Measurements from ENCODE around the gene ZNF280C. TPM values are rescaled to one million over a fixed set of nuclear protein-coding genes. Genes with fewer than 3 reads are reported as not detected.
"Not testable (repeated sequence)": the region's sequence is repeated elsewhere in the genome, so short reads cannot be mapped to it uniquely, and the experiment has no call there.

ZNF280C gene
- total RNA-seq, 2 experiments from 2014 or later, result 4.6 to 6.2 TPM

- H3K4me3 Mint-ChIP-seq, result no peak overlapping the region
- no peak overlapping the region for H3K27ac Mint-ChIP-seq
- H3K4me1 Mint-ChIP-seq, result no peaks in the 10 kb centered on the region
- CTCF ChIA-PET, result interaction anchor here (0.8 kb wide), 1 partner anchor 10 kb away, joined by 3 read pairs; no protein-coding TSS in a partner anchor
- no peaks in the 10 kb centered on the region for H3K27me3 Mint-ChIP-seq
- no peak for DNase-seq
- H3K9me3 Mint-ChIP-seq, result no peaks in the 10 kb centered on the region
- H3K36me3 Mint-ChIP-seq (ENCODE audit: low read depth), result no peaks in the 10 kb centered on the region
- POLR2A ChIA-PET, result no interaction called here
Observed at GRCh38 chrX:130285069-130285620, 16.4 kb upstream of the ZNF280C start.

- H3K27me3 Mint-ChIP-seq, result peaks cover 3% of the 10 kb centered on the region
- DNase-seq, result no peak
- H3K27ac Mint-ChIP-seq, result no peak overlapping the region
- POLR2A ChIA-PET, result no interaction called here
- no peak overlapping the region for H3K4me3 Mint-ChIP-seq
- H3K9me3 Mint-ChIP-seq, result no peaks in the 10 kb centered on the region
- CTCF ChIA-PET, result no interaction called here
- no peaks in the 10 kb centered on the region for H3K36me3 Mint-ChIP-seq (ENCODE audit: low read depth)
- H3K4me1 Mint-ChIP-seq, result no peaks in the 10 kb centered on the region
Observed at GRCh38 chrX:130282151-130282550, 13.5 kb upstream of the ZNF280C start.

- CTCF ChIA-PET, result no interaction called here
- Mint-ChIP-seq H3K36me3 (ENCODE audit: low read depth) (no peaks in the 10 kb centered on the region), H3K4me3 (no peak overlapping the region), H3K27ac (no peak overlapping the region), H3K27me3 (peaks cover 3% of the 10 kb centered on the region), H3K4me1 (peaks cover 3% of the 10 kb centered on the region), H3K9me3 (no peaks in the 10 kb centered on the region)
- no peak for DNase-seq
- POLR2A ChIA-PET, result interaction anchor here (0.6 kb wide), 1 partner anchor 81 kb away, joined by 3 read pairs; no protein-coding TSS in a partner anchor
Observed at GRCh38 chrX:130280901-130281300, 12.2 kb upstream of the ZNF280C start.

GRCh38 chrX:130272253-130272652, 3.6 kb upstream of the ZNF280C start:
- H3K27ac Mint-ChIP-seq; DNase-seq; H3K9me3 Mint-ChIP-seq; H3K4me3 Mint-ChIP-seq; H3K27me3 Mint-ChIP-seq; CTCF ChIA-PET; H3K36me3 Mint-ChIP-seq (ENCODE audit: low read depth): not testable (repeated sequence)
- H3K4me1 Mint-ChIP-seq, result peaks cover 12% of the 10 kb centered on the region
- POLR2A ChIA-PET, result interaction anchor here (0.7 kb wide), 1 partner anchor 84 kb away, joined by 5 read pairs; no protein-coding TSS in a partner anchor

- H3K27ac Mint-ChIP-seq; H3K4me3 Mint-ChIP-seq; H3K36me3 Mint-ChIP-seq (ENCODE audit: low read depth); DNase-seq; H3K27me3 Mint-ChIP-seq; H3K9me3 Mint-ChIP-seq; POLR2A ChIA-PET: not testable (repeated sequence)
- CTCF ChIA-PET, result interaction anchor here (1.1 kb wide), 1 partner anchor 637 kb away, joined by 4 read pairs; no protein-coding TSS in a partner anchor
- H3K4me1 Mint-ChIP-seq, result peaks cover 22% of the 10 kb centered on the region
Observed at GRCh38 chrX:130269391-130269790, 692 bp upstream of the ZNF280C start.

- H3K4me1 Mint-ChIP-seq, result peaks cover 22% of the 10 kb centered on the region
- peak overlapping the region; percentile 86 for H3K4me3 Mint-ChIP-seq
- DNase-seq, result no peak
- POLR2A ChIA-PET, result no interaction called here
- H3K9me3 Mint-ChIP-seq, result peaks cover 3% of the 10 kb centered on the region
- CTCF ChIA-PET, result no interaction called here
- H3K27me3 Mint-ChIP-seq, result peaks cover 1% of the 10 kb centered on the region
- H3K27ac Mint-ChIP-seq, result peak overlapping the region; percentile 91
- H3K36me3 Mint-ChIP-seq (ENCODE audit: low read depth), result peaks cover 4% of the 10 kb centered on the region
Observed at GRCh38 chrX:130267956-130268448, 697 bp downstream of the ZNF280C start.

DNA sequence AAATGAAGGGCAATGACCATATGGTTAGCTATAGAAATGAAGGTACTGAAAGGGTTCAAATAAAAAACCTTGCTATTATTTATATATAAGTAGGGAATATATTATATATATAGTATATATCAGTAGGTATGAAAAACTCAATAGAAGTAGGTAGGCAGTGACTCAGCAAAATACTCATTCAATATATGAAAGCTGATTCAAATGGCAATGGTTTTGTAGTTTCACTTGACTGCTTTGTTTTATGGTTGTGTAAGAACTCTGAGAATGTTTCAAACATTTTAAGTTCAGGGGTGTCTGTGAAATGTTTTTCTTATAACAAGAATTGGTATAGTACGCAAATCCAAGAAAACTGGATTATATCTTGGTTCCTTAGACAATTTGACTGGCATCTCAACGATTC, 4.1 kb downstream of the ZNF280C start:
- H3K4me1 Mint-ChIP-seq, result peaks cover 21% of the 10 kb centered on the region
- no peaks in the 10 kb centered on the region for H3K27me3 Mint-ChIP-seq
- no peak for DNase-seq
- no peak overlapping the region for H3K27ac Mint-ChIP-seq
- peaks cover 5% of the 10 kb centered on the region for H3K36me3 Mint-ChIP-seq (ENCODE audit: low read depth)
- ChIA-PET POLR2A (no interaction called here), CTCF (no interaction called here)
- H3K4me3 Mint-ChIP-seq, result no peak overlapping the region
- no peaks in the 10 kb centered on the region for H3K9me3 Mint-ChIP-seq

- CTCF ChIA-PET, result no interaction called here
- DNase-seq, result no peak
- POLR2A ChIA-PET, result no interaction called here
- Mint-ChIP-seq H3K36me3 (ENCODE audit: low read depth) (peaks cover 9% of the 10 kb centered on the region), H3K27me3 (no peaks in the 10 kb centered on the region), H3K4me1 (peaks cover 16% of the 10 kb centered on the region), H3K9me3 (no peaks in the 10 kb centered on the region), H3K4me3 (no peak overlapping the region), H3K27ac (no peak overlapping the region)
Observed at GRCh38 chrX:130263016-130263415, 5.7 kb downstream of the ZNF280C start.

DNA sequence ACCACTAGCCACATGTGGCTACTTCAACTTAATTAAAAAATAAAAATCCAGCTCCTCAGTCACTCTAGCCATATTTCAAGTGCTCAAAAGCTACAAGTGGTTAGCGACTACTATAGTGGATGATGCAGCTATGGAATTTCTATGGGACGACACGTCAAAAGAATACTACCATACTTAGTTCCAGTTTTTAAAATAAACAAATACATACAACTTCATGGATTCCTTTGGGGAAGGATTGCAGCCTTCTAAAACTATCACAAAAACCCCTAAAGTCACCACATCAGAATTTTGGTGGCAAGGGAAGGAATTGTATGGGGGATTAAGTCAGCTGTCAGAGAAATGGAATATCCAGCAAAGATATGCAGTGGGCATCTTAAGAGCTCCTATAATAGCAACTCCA, 6.5 kb downstream of the ZNF280C start:
- no peak overlapping the region for H3K27ac Mint-ChIP-seq
- peaks cover 9% of the 10 kb centered on the region for H3K36me3 Mint-ChIP-seq (ENCODE audit: low read depth)
- peaks cover 13% of the 10 kb centered on the region for H3K4me1 Mint-ChIP-seq
- ChIA-PET CTCF (no interaction called here), POLR2A (no interaction called here)
- DNase-seq, result no peak
- H3K27me3 Mint-ChIP-seq, result no peaks in the 10 kb centered on the region
- no peaks in the 10 kb centered on the region for H3K9me3 Mint-ChIP-seq
- no peak overlapping the region for H3K4me3 Mint-ChIP-seq

- Mint-ChIP-seq H3K27ac (no peak overlapping the region), H3K9me3 (no peaks in the 10 kb centered on the region), H3K27me3 (no peaks in the 10 kb centered on the region), H3K4me3 (no peak overlapping the region), H3K4me1 (peaks cover 9% of the 10 kb centered on the region), H3K36me3 (ENCODE audit: low read depth) (peaks cover 9% of the 10 kb centered on the region)
- no peak for DNase-seq
- CTCF ChIA-PET, result no interaction called here
- POLR2A ChIA-PET, result no interaction called here
Observed at GRCh38 chrX:130261296-130261893, 7.3 kb downstream of the ZNF280C start.

DNA sequence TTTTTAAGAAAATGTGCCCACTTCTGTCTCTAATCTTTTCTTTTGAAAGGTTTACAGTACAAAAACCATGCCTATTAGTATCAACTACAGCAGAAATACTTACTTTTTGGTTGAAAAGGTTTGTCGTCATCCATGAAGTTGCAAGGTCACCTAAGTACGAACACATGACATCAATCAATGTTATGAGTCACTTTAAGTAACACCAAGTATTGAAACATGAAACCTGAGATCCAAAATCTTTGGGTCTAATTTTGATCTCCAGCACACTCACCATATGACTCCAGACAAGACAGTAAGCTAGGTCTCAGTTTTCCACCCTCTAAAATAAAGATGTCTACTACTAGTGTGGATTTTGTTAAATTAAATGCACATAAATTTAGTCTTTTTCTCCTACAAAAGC, 8.4 kb downstream of the ZNF280C start:
- DNase-seq, result no peak
- Mint-ChIP-seq H3K27ac (no peak overlapping the region), H3K36me3 (ENCODE audit: low read depth) (peaks cover 13% of the 10 kb centered on the region), H3K27me3 (no peaks in the 10 kb centered on the region), H3K9me3 (no peaks in the 10 kb centered on the region), H3K4me3 (no peak overlapping the region), H3K4me1 (peaks cover 2% of the 10 kb centered on the region)
- POLR2A ChIA-PET, result no interaction called here
- CTCF ChIA-PET, result no interaction called here

DNA sequence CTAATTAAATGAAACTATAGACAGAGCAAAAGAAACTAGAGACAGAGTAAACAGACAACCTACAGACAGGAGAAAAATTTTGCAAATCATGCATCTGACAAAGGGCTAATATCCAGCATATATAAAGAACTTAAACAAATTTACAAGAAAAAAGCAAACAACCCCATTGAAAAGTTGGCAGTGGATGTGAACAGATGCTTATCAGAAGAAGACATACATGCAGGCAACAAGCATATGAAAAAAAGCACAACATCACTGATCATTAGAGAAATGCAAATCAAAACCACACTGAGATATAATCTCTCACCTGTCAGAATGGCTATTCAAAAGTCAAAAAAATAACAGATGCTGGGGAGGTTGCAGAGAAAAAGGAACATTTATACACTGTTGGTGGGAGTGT, 14.8 kb downstream of the ZNF280C start:
- Mint-ChIP-seq H3K4me1 (peaks cover 23% of the 10 kb centered on the region), H3K9me3 (no peaks in the 10 kb centered on the region), H3K27me3 (no peaks in the 10 kb centered on the region), H3K4me3 (no peak overlapping the region), H3K27ac (no peak overlapping the region), H3K36me3 (ENCODE audit: low read depth) (peaks cover 22% of the 10 kb centered on the region)
- DNase-seq, result no peak
- ChIA-PET CTCF (no interaction called here), POLR2A (no interaction called here)

- no peak overlapping the region for H3K4me3 Mint-ChIP-seq
- ChIA-PET CTCF (no interaction called here), POLR2A (no interaction called here)
- DNase-seq, result no peak
- no peak overlapping the region for H3K27ac Mint-ChIP-seq
- H3K36me3 Mint-ChIP-seq (ENCODE audit: low read depth), result peaks cover 21% of the 10 kb centered on the region
- H3K4me1 Mint-ChIP-seq, result peaks cover 23% of the 10 kb centered on the region
- H3K27me3 Mint-ChIP-seq, result no peaks in the 10 kb centered on the region
- H3K9me3 Mint-ChIP-seq, result no peaks in the 10 kb centered on the region
Observed at GRCh38 chrX:130251671-130252070, 17.0 kb downstream of the ZNF280C start.

GRCh38 chrX:130247996-130248395, 20.7 kb downstream of the ZNF280C start:
- Mint-ChIP-seq H3K27ac (no peak overlapping the region), H3K4me1 (peaks cover 11% of the 10 kb centered on the region), H3K36me3 (ENCODE audit: low read depth) (peaks cover 10% of the 10 kb centered on the region), H3K27me3 (no peaks in the 10 kb centered on the region), H3K4me3 (no peak overlapping the region), H3K9me3 (no peaks in the 10 kb centered on the region)
- CTCF ChIA-PET, result no interaction called here
- POLR2A ChIA-PET, result no interaction called here
- DNase-seq, result no peak
